GM21447 (cell line): ENCODE measurements around the gene SLC5A12.

Experiments
- ATAC-seq: cut with Tn5 transposase; IDR thresholded peaks from one replicate; pipeline ENCODE4 v1.9.1; 2021; ENCODE audit not compliant: unreplicated experiment

Gene SLC5A12

GRCh38 chr11:26721948-26722475 lies at the start of gene SLC5A12:
Gene SLC5A12, minus strand, starts transcription at chr11:26722060. Its CDS starts 346 bp downstream, at chr11:26721714.
- ATAC-seq = no peak

GRCh38 chr11:26769027-26769426 lies 47.2 kb upstream of the SLC5A12 start:
- no peak for ATAC-seq

DNA sequence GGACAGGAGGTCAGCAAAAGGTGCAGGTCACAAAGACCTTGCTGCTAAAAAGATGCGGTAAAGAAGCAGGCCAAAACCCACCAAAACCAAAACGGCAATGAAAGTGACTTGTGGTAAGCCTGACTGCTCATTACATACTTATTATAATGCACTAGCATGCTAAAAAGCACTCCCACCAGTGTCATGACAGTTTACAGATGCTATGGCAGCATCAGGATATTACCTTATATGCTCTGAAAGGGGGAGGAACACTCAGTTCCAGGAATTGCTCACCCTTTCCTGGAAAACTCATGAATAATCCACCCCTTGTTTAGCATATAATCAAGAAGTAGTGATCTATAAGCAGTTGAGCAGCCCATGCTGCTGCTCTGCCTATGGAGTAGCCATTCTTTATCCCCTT lies 45.2 kb upstream of the SLC5A12 start:
- no peak for ATAC-seq

GRCh38 chr11:26765323-26765722 lies 43.5 kb upstream of the SLC5A12 start:
- no peak for ATAC-seq

- ATAC-seq = no peak
Observed at GRCh38 chr11:26764825-26765224, 43.0 kb upstream of the SLC5A12 start.

DNA sequence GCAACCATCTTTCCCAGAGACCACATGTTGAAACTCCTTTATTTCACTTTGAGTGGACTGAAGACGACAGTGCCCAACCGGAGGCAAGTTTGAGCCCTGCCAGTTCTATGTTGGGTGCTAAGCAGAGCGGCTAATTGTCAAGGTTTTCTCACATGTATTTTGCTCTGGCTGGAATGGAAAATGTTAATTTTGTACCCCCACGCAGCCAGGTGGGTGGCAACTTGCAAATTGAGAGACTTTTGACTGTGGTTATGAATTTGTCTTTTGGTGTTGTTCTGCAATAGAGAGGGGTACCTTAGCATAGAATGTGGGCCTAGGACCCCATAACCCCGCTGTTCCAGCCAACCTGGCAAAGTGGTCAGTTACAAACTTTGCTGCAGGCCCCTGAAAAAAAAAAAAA lies 42.5 kb upstream of the SLC5A12 start:
- no peak for ATAC-seq

DNA sequence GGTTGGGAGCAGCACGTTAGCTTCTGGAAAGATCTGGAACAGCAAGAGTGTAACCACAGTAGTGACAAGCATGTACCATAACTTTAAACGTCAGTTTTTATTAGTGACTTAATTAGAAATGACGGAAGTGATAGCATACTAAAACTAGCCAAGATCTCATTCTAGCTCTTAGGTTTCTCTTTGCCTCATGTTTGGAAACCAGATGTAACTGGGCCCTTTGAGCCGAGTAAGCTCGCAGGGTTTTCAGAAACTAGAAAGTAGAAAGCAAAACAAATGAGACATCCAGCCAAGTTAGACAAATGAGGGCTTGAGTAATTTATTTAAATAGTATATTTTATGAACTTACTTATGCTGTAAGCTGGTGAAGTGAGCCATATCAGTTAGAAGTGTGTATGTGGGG lies 40.2 kb upstream of the SLC5A12 start:
- ATAC-seq = no peak

- no peak for ATAC-seq
Observed at GRCh38 chr11:26761361-26761809, 39.5 kb upstream of the SLC5A12 start.

GRCh38 chr11:26757995-26758394 lies 36.1 kb upstream of the SLC5A12 start:
- no peak for ATAC-seq

- ATAC-seq = no peak
Observed at GRCh38 chr11:26755762-26756161, 33.9 kb upstream of the SLC5A12 start.

DNA sequence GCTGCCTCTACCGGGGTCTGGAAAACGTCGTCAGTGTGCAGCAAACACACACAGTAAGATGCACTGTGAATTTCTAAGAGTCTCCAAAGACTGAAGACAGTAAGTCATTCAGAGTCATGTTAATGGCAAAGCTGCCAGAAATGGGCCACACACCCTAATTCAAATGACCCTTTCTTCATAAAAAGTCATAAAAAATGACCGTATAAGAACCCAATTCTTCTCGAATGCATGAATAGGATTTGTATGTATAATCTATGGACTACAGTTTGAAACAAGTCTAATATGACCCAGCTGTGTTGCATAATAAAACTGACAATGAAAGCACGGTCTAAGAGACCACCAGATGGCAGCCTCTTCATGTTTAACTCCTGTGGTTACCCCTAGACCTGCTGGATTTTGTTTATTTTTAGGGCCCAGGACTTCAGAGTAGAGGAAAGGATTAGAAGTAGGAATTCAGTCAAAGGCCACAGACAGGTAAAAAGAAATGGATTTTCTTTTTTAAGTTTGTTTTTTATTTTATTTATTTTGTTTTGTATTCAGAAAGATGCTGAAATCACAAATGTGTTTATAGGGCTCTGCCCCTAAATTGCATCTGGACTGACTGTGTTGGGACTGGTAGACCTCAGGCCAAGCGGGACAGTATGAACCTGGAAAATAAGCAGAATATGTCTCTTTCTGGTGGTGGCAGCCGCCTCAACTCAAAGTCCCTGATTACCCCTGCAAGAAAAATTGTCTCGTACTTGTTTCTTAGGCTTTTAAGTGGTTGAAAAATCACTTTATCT lies 32.1 kb upstream of the SLC5A12 start:
- no peak for ATAC-seq

GRCh38 chr11:26749927-26750326 lies 28.1 kb upstream of the SLC5A12 start:
- ATAC-seq = no peak

DNA sequence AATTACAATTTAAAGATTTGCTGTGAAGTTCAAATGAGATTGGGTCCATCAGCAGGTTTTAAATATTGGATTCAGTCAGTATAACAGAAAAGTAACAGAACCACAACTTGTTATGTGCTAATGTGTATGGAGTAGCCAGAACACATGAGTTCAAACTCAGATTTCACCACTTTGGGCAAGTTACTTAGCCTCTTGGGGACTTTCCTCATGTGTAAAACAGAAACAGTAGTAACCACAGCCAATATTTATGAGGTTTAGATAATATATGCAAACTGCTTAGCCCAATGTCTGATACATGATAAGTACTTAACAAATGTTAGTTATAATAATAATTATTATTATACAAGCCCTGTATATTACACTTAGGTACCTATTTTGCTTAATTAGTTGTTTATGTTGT lies 21.8 kb upstream of the SLC5A12 start:
- no peak for ATAC-seq

DNA sequence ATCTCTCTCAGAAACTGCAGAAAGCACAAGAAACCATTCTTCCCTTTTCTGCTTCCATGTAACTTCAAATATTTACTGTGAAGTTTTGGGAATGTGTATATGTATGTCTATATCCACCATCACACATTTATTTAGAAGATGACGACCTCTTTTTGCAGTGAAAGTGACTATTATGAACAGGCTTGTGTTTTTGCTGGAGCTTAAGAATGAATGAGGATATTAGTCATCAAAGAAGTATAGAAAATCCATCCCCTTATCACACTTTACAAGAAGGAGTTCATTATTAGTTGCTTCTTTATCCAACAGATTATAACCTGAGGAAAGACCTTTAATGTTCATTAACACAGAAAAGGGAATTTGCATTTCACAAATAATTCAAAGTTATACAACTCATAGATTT lies 21.1 kb upstream of the SLC5A12 start:
- ATAC-seq = no peak

DNA sequence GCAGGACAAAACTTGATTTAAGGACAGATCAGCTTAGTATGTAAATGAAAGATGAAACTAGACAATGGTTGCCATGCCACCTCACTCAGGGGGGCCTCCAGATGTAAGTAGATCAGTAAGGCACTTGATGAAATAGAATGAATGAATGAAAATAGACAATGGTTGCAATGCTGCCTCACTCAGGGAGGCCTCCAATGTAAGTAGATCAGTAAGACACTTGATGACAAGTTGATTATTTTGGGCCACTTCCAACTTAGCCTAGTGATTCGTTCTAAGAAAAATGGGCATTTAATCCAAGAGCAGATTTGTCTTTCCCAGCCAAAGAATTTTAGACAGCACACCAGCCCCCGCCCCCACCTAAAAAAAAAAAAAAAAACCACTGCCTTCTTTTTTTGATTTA lies 19.2 kb upstream of the SLC5A12 start:
- no peak for ATAC-seq

- no peak for ATAC-seq
Observed at GRCh38 chr11:26739366-26740073, 17.7 kb upstream of the SLC5A12 start.

- ATAC-seq = no peak
Observed at GRCh38 chr11:26734691-26735090, 12.8 kb upstream of the SLC5A12 start.

DNA sequence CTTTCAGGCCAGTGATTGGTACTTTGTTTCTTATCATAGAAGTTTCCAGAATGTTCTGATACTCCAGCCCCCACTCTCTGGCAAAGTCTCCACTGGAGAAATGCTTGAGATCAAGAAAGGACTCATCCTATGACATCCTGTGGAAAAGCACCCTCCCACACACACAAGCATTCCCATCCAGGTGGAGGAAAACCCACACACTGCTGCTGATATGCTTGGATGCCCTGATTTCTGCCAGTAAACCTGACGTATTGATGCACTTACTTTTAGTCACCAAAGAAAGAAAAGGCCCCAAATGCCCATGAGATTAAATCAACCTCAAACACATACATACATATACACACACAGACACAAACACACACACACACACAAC lies 9.2 kb upstream of the SLC5A12 start:
- ATAC-seq = no peak

- ATAC-seq = no peak
Observed at GRCh38 chr11:26730414-26731083, 8.7 kb upstream of the SLC5A12 start.

DNA sequence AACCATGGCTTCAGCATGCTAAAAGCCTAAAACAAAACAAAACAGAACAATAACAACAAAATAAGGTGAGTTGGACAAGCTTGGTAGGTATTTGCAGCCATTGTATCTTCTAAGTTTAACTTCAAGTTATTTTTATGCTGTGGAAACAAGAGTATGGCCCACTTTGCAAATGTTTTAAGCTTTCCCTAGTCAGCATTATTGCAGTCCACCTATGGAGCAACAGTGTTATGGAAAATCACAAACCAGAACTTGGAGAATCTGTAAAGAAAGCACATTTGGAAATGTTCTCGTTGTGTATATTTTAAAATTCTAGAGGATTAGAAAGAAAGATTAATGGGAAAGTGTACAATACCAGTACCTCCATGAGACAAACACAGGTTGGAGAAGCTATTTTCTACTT lies 7.4 kb upstream of the SLC5A12 start:
- no peak for ATAC-seq

DNA sequence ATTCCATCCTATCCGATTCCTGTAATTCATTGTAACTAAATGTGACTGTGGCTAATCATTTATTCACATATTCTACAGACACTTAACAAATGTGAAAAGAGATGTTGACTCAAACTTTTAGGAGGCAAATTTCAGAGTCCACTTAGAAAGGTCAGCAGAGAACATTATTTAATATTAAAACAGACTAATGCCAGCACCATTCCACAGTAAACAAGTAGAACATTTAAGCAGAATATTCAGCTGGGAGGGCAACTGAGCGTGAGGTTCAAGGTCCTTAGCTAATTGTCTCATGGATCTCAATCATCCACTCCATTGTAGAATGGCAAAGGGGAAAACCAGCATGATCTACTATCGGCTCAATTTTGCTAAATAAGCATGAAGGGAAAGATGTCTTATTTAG lies 5.1 kb upstream of the SLC5A12 start:
- no peak for ATAC-seq

- no peak for ATAC-seq
Observed at GRCh38 chr11:26719998-26720397, 1.9 kb downstream of the SLC5A12 start.
